H1 (cell line): ENCODE results near the gene CGAS.
"Not testable (repeated sequence)": the region's sequence is repeated elsewhere in the genome, so short reads cannot be mapped to it uniquely, and the experiment has no call there.

Experiments used
- CHD2 ChIP-seq: IDR thresholded peaks from 2 replicates; pipeline ENCODE4 v1.6.1; 2012; ENCODE audit warnings: low read length, improper control_type of control experiment
- MAX ChIP-seq: IDR thresholded peaks from 2 replicates; pipeline ENCODE4 v1.6.1; 2012; ENCODE audit warnings: inconsistent platforms

GRCh38 chr6:73381531-73381930 is 70.6 kb downstream of the CGAS start:
- not testable (repeated sequence) for TF ChIP-seq MAX, CHD2
